ENCODE measurements around the gene ATG13. TPM values are rescaled to one million over a fixed set of nuclear protein-coding genes. Genes with fewer than 3 reads are reported as not detected.

Gene ATG13
- total RNA-seq, 2 donors from 2014 or later = 36.8 to 76.8 TPM

DNA sequence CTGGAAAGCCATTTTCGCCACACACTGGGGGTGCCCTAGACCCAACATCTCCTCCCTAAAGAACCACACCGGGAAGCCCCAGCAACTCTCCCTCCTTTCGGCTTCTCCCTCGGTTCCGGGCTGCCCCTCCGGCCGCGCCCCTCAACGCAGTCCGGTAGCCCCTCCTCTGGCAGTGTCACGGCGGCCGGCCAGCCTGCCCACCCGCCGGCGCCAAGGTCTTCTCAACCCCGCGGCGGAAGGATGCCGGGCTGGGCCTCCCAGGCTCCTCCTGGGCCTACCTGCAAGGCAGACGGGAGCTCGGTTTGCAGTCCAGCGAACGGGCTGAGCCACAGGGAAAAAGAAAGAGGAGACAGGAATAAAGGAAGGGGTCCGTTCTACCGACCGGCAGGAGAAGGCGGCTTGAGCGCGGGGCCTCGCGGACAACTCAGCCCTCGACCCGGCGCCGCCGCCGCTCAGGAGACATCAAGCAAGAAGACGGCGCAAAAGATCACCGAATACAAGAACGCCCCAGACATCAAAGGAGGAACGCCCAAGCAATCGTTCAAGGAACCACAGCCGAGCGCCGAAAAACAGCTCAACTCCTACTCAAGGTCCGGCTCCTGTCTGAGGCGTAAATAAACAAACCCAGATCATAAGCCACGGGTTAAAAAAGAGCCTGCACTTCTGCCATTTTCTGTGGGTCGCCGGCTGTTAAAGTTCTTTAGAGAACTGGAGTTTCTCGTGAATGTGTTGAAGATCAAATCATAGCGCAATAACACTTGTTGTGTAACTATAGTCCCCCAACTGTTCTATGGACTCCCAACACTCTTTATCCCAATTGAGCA is 23.6 kb upstream of the ATG13 start, which contains the start of gene AMBRA1:
TSS of gene AMBRA1 (minus strand) at position 474 of the 824 bp plus-strand sequence. CDS start 45,643 bp downstream, outside the sequence.
- WGBS, 2 donors = 1 to 2% methylated on average over 38 to 45 of the region's 54 CpGs
- intact Hi-C loops (cut with DNase I) = no loop called here

DNA sequence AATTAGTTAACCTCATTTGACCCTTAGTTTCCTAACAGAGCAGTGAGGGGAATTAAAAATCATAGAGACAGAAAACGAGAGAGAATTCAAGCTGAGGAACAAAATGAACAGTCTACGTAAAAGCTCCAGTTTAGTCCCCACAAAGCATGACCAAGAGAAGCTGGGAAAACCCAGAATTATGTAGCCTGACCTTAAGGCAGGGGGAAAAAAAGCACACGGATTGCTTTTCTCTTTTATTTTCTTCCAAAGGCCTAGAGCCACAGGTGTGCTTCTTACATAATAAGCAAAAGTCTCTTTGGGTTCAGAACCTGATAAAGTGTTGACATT is 23.0 kb upstream of the ATG13 start:
- WGBS, 2 donors = 34 to 41% methylated on average over 3 of the region's 3 CpGs
- Histone ChIP-seq H3K27ac (peak overlapping the region; percentile 55 to 80 (median 72)), H3K9me3 (no peaks in the 10 kb centered on the region), H3K4me1 (peaks cover 34% of the 10 kb centered on the region), H3K27me3 (no peaks in the 10 kb centered on the region), H3K4me3 (peak overlapping the region in 1 of 2 donors; percentile 85), H3K36me3 (replicated peaks in 1 of 2; ENCODE audit: insufficient read depth in 1 of 2, low read depth in 2 of 2) (no peaks in the 10 kb centered on the region)
- ATAC-seq (no peak), DNase-seq (no peak)
- TF ChIP-seq POLR2A (IDR thresholded peaks at IDR 0.05) = no peak
- TF ChIP-seq, protein P1, sequence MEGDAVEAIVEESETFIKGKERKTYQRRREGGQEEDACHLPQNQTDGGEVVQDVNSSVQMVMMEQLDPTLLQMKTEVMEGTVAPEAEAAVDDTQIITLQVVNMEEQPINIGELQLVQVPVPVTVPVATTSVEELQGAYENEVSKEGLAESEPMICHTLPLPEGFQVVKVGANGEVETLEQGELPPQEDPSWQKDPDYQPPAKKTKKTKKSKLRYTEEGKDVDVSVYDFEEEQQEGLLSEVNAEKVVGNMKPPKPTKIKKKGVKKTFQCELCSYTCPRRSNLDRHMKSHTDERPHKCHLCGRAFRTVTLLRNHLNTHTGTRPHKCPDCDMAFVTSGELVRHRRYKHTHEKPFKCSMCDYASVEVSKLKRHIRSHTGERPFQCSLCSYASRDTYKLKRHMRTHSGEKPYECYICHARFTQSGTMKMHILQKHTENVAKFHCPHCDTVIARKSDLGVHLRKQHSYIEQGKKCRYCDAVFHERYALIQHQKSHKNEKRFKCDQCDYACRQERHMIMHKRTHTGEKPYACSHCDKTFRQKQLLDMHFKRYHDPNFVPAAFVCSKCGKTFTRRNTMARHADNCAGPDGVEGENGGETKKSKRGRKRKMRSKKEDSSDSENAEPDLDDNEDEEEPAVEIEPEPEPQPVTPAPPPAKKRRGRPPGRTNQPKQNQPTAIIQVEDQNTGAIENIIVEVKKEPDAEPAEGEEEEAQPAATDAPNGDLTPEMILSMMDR (IDR thresholded peaks at IDR 0.05) = no peak
- intact Hi-C loops (cut with DNase I) = no loop called here

More for the DNA sequence above, 23.6 kb upstream of the ATG13 start, which contains the start of gene AMBRA1:
- peak; percentile 98 for ATAC-seq
- no peaks in the 10 kb centered on the region for H3K36me3 ChIP-seq (replicated peaks in 1 of 2; ENCODE audit: insufficient read depth in 1 of 2, low read depth in 2 of 2)
- peaks cover 34% of the 10 kb centered on the region for H3K4me1 ChIP-seq
- H3K27ac ChIP-seq = peak within 1 kb of the TSS; percentile 55 to 80 (median 72)
- no peaks in the 10 kb centered on the region for H3K9me3 ChIP-seq
- H3K4me3 ChIP-seq = peak within 1 kb of the TSS; percentile 72 to 85
- peak; percentile 82 to 91 (median 86) for DNase-seq
- no peaks in the 10 kb centered on the region for H3K27me3 ChIP-seq
- peak in 2 of 3 donors; percentile 74 to 76 for TF ChIP-seq POLR2A (IDR thresholded peaks at IDR 0.05)
- TF ChIP-seq, protein P1 (IDR thresholded peaks at IDR 0.05) = no peak

DNA sequence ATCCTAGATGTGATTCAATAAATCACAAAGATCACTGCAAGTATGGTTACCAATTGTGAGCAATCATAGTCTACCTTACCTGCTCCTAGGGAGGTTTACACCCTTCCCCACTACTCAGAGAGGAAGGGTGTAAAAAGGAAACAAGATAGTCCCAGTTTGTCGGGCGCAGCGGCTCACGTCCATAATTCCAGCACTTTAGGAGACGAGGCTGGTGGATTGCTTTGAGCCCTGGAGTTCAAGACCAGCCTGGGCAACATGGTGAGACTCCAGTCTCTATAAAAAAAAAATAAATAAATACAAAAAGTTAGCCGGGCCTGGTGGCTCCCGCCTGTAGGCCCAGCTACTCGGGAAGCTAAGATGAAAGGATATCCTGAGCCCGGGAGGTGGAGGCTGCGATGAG is 22.6 kb upstream of the ATG13 start:
- Histone ChIP-seq H3K36me3 (replicated peaks in 1 of 2; ENCODE audit: insufficient read depth in 1 of 2, low read depth in 2 of 2) (no peaks in the 10 kb centered on the region), H3K27me3 (no peaks in the 10 kb centered on the region), H3K4me1 (peaks cover 34% of the 10 kb centered on the region), H3K4me3 (no peak overlapping the region), H3K9me3 (no peaks in the 10 kb centered on the region), H3K27ac (peak overlapping the region in 1 of 4 donors; percentile 72)
- 92 to 93% methylated on average over 10 of the region's 10 CpGs for WGBS, 2 donors
- intact Hi-C loops (cut with DNase I) = no loop called here
- TF ChIP-seq POLR2A (IDR thresholded peaks at IDR 0.05) = no peak
- TF ChIP-seq, protein P1 (IDR thresholded peaks at IDR 0.05) = no peak
- DNase-seq = no peak
- no peak for ATAC-seq

DNA sequence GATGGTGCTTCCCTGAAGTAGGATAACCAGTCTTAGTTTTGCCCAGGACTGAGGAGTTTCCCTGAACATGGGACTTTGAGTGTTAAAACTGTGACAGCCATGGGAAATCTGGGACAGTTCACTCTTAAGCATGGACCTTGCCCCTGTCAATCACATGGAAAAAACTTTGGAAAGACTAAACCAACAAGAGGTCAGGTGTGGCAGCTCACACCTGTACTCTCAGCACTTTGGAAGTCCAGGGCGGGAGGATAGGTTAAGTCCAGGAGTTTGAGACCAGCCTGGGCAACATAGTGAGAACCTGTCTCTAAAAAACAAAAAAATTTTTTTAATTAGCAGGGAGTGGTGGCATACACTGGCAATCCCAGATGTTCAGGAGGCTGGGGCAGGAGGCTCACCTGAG is 20.2 kb upstream of the ATG13 start:
- Histone ChIP-seq H3K36me3 (replicated peaks in 1 of 2; ENCODE audit: insufficient read depth in 1 of 2, low read depth in 2 of 2) (no peaks in the 10 kb centered on the region), H3K4me1 (peaks cover 16% of the 10 kb centered on the region), H3K27ac (no peak overlapping the region), H3K27me3 (no peaks in the 10 kb centered on the region), H3K9me3 (no peaks in the 10 kb centered on the region), H3K4me3 (no peak overlapping the region)
- TF ChIP-seq, protein P1 (IDR thresholded peaks at IDR 0.05) = no peak
- no peak for TF ChIP-seq POLR2A (IDR thresholded peaks at IDR 0.05)
- WGBS, 2 donors = 35 to 45% methylated on average over 1 of the region's 1 CpG
- peak in 1 of 4 donors; percentile 25 for DNase-seq
- intact Hi-C loops (cut with DNase I) = no loop called here
- ATAC-seq = no peak
